ENCODE data around the gene BUD23.
"Not testable (repeated sequence)": the region's sequence is repeated elsewhere in the genome, so short reads cannot be mapped to it uniquely, and the experiment has no call there.

The BUD23 gene

GRCh38 chr7:73668103-73668885, 15.1 kb upstream of the BUD23 start:
- no peak for DNase-seq

GRCh38 chr7:73668886-73669230, 14.5 kb upstream of the BUD23 start:
- DNase-seq: peak; percentile 27

DNA sequence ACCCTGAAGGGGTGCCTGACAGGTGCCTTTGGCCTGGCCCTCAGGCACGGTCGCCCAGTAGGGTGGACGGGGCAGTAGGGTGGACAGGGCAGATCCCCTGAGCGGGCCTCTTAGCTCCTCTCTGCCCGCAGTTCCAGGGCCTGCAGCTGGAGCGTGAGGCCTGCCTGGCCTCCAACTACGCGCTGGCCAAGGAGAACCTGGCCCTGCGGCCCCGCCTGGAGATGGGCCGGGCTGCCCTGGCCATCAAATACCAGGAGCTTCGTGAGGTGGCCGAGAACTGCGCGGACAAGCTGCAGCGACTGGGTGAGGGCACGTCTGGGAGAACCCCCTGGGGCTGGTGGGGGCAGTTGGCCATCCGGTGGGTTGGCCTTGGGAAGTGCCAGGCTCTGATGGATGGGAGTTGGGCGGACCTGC, 14.1 kb upstream of the BUD23 start:
- DNase-seq: no peak

- DNase-seq: no peak
Observed at GRCh38 chr7:73669858-73670385, 13.5 kb upstream of the BUD23 start.

- no peak for DNase-seq
Observed at GRCh38 chr7:73671322-73671661, 12.1 kb upstream of the BUD23 start.

DNA sequence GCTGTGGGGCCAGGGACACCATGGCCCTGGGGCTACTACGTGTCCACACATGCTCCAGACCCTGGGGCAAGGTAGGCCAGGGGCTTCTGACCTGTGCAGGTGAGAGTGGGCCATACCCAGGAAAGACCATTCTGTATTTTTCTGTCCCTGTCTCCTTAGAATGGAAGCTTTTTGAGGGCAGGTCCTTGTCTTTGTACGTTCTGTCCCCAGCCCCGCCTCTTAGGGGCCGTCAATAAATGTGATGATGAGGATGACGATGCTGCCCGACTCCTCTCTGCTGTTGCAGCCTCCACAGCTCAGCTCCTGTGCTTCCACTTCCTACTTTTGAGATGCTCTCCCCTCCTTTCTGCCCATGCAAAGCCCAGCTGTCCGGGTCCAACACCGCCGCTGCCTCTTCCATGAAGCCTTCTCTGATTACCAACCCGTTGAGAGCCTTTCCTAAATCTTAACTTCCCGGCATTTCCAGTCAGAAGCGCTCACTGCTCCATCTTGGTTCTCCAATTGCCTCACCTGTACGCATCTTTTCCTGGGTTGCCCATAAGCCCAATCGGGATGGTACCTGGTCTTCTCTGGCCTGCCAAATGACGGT, 11.4 kb upstream of the BUD23 start:
- no peak for DNase-seq

- DNase-seq: no peak
Observed at GRCh38 chr7:73674468-73675124, 8.8 kb upstream of the BUD23 start.

- DNase-seq: not testable (repeated sequence)
Observed at GRCh38 chr7:73676062-73676461, 7.3 kb upstream of the BUD23 start.

- no peak for DNase-seq
Observed at GRCh38 chr7:73678862-73679261, 4.5 kb upstream of the BUD23 start.

GRCh38 chr7:73679709-73680108, 3.7 kb upstream of the BUD23 start:
- DNase-seq: no peak

DNA sequence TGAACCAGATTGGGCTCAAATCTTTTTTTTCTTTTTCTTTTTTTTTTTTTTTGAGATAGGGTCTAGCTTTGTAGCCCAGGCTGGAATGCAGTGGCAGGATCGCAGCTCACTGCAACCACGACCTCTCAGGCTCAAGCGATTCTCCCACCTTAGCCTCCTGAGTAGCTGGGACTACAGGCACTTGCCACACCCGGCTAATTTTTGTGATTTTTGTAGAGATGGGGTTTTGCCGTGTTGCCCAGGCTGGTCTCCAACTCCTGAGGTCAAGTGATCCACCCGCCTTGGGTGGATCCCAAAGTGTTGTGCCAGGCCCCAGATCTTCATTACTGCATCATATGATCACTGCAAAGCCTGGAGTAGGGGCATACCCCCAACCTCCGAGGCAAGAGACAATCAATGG, 2.9 kb upstream of the BUD23 start:
- DNase-seq: no peak

DNA sequence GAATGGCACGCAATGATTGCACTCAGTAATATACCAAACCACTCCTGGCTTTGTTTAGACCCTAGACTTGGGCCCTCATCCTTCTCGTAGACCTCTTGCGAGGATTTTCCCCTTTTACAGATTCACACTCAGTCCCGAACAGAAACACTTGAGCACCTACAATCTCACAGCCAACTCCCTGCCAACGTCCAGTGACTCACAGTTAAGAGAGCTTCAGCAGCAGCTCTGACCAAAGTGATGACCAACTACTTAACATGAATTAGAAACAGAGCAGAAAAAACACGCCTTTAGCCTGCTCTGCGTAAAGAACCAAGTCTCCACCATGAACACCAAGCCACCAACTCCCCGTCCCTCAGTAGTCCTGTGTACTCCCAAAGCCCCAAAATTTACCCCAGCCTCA, 2.4 kb upstream of the BUD23 start:
- DNase-seq: peak; percentile 32

DNA sequence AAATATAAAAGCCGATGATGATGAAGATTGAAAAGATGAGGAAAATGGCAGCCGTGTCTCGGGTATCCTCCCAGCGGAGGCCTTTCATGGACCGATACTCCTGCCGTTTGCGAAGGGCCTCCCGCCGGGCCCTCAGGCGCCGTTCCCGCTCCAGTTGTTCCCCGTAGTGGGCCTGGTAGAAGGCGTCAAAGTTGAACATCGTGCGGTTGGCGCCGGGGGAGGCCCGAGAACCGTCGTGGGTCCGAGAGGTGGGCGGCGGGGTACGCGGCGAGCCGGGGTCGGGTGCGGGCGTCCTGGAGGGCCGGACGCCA, 697 bp upstream of the BUD23 start:
- no peak for DNase-seq

- no peak for DNase-seq
Observed at GRCh38 chr7:73683788-73684693, 644 bp downstream of the BUD23 start.

- DNase-seq: no peak
Observed at GRCh38 chr7:73685311-73685710, 1.9 kb downstream of the BUD23 start.

DNA sequence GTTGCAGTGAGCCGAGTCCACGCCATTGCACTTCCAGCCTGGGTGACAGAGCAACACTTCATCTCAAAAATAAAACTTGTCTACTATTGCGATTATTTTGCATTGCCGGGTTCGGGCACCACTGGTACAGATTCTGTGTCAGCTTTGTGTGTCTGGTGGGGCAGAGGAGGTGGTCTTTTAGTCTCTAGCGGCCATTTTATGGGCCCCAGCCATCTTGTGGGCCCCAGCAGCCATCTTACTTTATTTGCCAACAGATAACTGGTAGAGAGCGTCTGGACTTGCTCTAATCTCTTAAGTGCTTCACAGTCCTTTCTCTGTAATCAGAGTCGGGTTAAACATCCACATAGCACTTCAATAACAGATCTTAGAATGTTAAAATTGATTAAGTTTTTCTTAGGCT, 4.9 kb downstream of the BUD23 start:
- DNase-seq: no peak

GRCh38 chr7:73690646-73691045, 7.2 kb downstream of the BUD23 start:
- DNase-seq: no peak

GRCh38 chr7:73696372-73696771, 13.0 kb downstream of the BUD23 start:
- no peak for DNase-seq

GRCh38 chr7:73698410-73698809, 15.0 kb downstream of the BUD23 start:
- DNase-seq: no peak

- DNase-seq: no peak
Observed at GRCh38 chr7:73699370-73700068, 16.1 kb downstream of the BUD23 start.

DNA sequence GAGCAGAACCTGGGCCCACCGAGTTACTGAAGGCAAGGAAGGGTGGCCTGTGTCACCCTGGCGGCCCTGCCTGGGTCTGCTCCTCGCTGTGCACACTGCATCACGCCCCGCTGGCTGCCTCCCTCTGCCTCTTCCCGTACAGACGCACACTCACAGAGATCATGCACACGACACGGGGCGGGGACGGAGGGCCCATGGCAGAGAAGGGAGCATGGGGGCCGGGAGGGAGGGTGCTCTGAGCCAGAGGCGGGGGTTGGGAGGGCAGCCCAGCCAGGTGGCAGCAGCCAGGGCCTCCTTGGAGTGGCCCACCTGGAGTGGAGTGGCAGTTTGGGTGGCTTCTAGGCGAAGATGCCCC, 16.6 kb downstream of the BUD23 start:
- DNase-seq: no peak

DNA sequence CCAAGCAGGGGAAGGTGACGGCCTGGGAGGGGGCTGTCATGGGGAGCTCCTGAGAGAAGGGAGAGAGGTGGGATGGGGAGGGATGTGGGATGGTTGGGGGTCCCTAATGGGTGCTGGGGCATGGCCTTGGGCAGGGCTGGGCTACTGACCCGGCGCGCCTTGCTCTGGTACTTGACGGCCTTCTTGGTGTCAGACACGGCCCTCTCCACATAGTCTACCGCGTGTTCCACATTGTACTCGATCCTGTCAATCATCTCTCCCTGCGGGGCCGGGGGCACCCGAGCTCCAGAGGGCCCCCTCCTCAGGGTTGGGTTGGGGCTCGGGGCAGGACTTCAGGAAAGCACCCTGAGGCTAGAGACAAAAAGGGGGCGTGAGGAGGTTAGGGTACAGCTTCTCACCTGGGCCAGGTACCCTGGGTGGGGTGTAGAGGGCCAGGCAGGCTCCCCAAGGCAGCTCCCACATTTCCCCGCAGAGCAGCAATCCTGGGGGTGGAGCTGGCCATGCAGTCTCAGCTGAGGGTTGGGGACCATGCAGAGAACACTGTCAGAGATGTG, 17.3 kb downstream of the BUD23 start:
- DNase-seq: no peak

Data from kidney glomerular epithelial cell (primary cell).